NOMO-1 (cell line): Measurements from ENCODE around the gene NGEF.

ENCODE experiments used
- DNase-seq, 2 experiments: peaks; one replicate each; lab custom pipeline; 2025; ENCODE audit not compliant: unreplicated experiment in 2 of 2; lab: John Stamatoyannopoulos, UW

The NGEF gene

GRCh38 chr2:233044974-233045605 lies 32.0 kb upstream of the NGEF start:
- DNase-seq, result no peak

GRCh38 chr2:233042549-233042948 lies 29.5 kb upstream of the NGEF start:
- no peak for DNase-seq

- DNase-seq, result no peak
These were observed 28.8 kb upstream of the NGEF start for GRCh38 chr2:233041722-233042323.

- DNase-seq, result no peak
These were observed 27.5 kb upstream of the NGEF start for GRCh38 chr2:233040571-233040970.

GRCh38 chr2:233039846-233040530 lies 26.9 kb upstream of the NGEF start:
- DNase-seq, result no peak

- DNase-seq, result no peak
These were observed 26.3 kb upstream of the NGEF start for GRCh38 chr2:233039212-233039845.

- DNase-seq, result no peak
These were observed 24.0 kb upstream of the NGEF start for GRCh38 chr2:233037078-233037477.

GRCh38 chr2:233036162-233036838 lies 23.2 kb upstream of the NGEF start:
- DNase-seq, result no peak

GRCh38 chr2:233035426-233036161 lies 22.5 kb upstream of the NGEF start:
- no peak for DNase-seq

GRCh38 chr2:233034091-233034882 lies 21.2 kb upstream of the NGEF start:
- DNase-seq, result no peak

- DNase-seq, result no peak
These were observed 20.6 kb upstream of the NGEF start for GRCh38 chr2:233033672-233034071.

- DNase-seq, result no peak
These were observed 19.7 kb upstream of the NGEF start, which contains the start of gene NEU2 for GRCh38 chr2:233032551-233033320. Gene NEU2 (plus strand): TSS chr2:233032672. CDS start chr2:233032672, 0 bp downstream.

- no peak for DNase-seq
These were observed 18.8 kb upstream of the NGEF start for GRCh38 chr2:233031556-233032500.

- DNase-seq, result no peak
These were observed 16.3 kb upstream of the NGEF start for GRCh38 chr2:233029321-233029720.

GRCh38 chr2:233026198-233026813 lies 13.2 kb upstream of the NGEF start:
- DNase-seq, result no peak

GRCh38 chr2:233025706-233026105 lies 12.7 kb upstream of the NGEF start:
- DNase-seq, result no peak

- DNase-seq, result no peak
These were observed 10.8 kb upstream of the NGEF start for GRCh38 chr2:233023761-233024410.
